ENCODE measurements around the gene CMTR1. TPM values are rescaled to one million over a fixed set of nuclear protein-coding genes. Genes with fewer than 3 reads are reported as not detected.

CMTR1 gene
- polyA plus RNA-seq, 4 donors: 43.2 to 48.5 (median 45.4) TPM

- no peak for DNase-seq (ENCODE audit: low read depth in 4 of 4, low spot score in 3 of 4)
Observed at GRCh38 chr6:37507690-37508421, 74.8 kb downstream of the CMTR1 start.

GRCh38 chr6:37511201-37511600, 78.2 kb downstream of the CMTR1 start:
- DNase-seq (ENCODE audit: low read depth in 4 of 4, low spot score in 3 of 4): no peak

DNA sequence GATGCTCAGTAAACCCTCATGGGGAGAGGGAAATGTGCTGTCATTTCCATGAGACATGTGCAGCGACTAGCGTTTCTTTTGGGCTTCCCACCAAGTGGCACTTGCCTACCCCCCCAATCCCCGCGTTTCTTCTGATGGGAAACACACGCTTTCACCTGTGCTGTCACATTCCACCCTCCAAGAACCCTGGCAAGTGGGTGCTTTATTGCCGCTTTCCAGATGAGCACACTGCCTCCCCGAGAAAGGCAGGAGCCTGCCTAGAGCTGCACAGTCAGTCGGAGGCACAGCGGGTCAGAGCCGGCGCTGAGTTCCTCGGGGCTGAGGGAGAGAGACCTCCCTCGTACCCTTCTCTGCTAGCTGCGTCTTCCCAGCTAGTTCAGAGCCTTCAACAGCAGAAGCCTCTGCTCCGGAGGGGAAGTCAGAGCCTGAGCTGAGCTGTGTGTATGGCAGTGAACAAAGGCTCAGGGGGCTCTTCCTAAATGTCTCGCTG, 78.9 kb downstream of the CMTR1 start:
- no peak for DNase-seq (ENCODE audit: low read depth in 4 of 4, low spot score in 3 of 4)

DNA sequence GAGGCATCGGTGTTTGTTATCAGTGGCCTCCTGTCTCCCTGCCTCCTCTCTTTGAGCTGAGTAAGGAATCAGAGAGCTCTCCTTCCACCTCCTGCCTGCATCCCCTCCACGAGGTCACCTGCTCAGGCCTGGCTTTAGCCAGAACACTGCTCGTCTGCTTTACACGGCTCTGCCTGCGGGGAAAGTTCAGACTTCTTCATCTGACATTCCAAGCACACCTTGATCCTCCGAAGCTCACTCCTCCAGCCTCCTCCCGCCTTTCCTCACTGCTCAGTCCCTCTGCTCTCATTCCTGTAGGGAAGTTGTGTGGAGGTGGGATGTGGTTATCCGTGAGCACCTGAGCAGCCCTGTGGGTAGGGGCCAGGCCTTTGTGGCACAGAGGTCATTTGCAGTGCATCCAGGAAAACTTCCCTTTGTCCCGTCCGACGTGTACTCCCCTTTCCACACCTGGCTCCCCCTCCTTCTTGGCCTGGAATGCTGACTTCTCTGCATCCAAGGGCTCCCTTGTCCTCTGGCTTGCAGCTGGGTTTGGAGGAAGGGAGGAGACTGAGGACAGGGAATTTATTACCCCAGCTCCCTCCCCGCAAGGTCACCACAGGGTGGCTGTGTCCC, 79.5 kb downstream of the CMTR1 start:
- no peak for DNase-seq (ENCODE audit: low read depth in 4 of 4, low spot score in 3 of 4)

DNA sequence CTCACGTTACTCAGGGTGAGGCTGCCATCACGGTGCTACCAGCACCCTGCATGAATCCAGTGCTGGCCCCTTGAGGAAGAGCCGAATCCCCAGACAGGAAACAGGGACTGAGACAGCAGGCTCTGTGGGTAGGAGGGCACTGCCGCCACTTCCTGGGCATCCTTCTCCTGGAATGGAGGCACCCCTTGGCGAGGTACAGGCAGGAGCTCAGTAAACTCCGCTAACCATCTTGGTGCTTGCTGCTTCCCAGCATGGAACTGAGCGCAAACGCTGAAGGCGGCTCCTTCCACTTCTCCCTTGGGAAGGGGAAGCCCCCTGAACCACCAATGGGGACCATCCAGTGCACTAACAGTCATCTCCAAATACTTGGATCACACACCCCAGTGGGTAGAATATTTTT, 80.1 kb downstream of the CMTR1 start:
- DNase-seq (ENCODE audit: low read depth in 4 of 4, low spot score in 3 of 4): no peak

DNA sequence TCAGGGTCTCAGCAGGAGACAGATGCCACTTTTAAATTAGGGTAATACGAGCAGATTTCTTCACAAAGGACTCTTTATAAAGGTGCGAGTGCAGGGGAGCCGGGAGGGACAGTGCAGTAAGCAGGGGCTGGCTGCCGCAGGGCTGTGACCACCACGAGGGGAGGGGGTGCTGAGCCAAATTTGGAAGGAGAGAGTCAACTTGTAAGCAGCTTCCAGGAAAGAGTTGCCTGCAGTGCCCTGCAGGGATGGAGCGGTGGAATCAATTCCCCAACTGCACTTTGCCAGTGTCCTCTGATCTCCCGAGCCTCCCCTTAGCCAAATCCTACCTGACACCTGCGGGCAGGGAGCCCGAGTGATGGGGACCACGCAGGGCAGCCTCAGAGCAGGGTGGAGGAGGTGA, 80.6 kb downstream of the CMTR1 start:
- no peak for DNase-seq (ENCODE audit: low read depth in 4 of 4, low spot score in 3 of 4)

GRCh38 chr6:37514321-37514771, 81.3 kb downstream of the CMTR1 start:
- no peak for DNase-seq (ENCODE audit: low read depth in 4 of 4, low spot score in 3 of 4)

DNA sequence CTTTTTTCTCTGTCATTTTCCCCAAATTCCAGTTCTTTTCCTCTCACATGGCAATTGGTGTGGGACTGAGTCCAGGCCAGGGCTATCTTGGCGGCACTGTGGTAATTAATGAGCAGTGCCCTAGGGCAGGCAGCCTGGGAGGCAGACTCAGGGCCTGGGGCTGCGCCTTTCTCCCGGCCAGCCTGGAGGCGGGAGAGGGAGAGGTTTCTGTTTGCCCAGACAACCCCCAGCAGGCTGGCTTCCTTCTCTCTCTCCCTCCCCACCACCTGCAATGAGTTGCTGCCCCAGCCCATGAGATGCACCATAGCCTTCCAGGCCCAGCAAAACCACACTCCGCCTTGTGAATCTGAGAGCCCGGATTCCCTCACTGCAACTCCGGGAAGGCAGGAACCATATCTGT, 81.8 kb downstream of the CMTR1 start:
- DNase-seq (ENCODE audit: low read depth in 4 of 4, low spot score in 3 of 4): no peak

- no peak for DNase-seq (ENCODE audit: low read depth in 4 of 4, low spot score in 3 of 4)
Observed at GRCh38 chr6:37515712-37516075, 82.7 kb downstream of the CMTR1 start.

- no peak for DNase-seq (ENCODE audit: low read depth in 4 of 4, low spot score in 3 of 4)
Observed at GRCh38 chr6:37516076-37516919, 83.3 kb downstream of the CMTR1 start.

GRCh38 chr6:37516920-37517405, 83.9 kb downstream of the CMTR1 start:
- DNase-seq (ENCODE audit: low read depth in 4 of 4, low spot score in 3 of 4): no peak

- no peak for DNase-seq (ENCODE audit: low read depth in 4 of 4, low spot score in 3 of 4)
Observed at GRCh38 chr6:37517411-37517812, 84.4 kb downstream of the CMTR1 start.

DNA sequence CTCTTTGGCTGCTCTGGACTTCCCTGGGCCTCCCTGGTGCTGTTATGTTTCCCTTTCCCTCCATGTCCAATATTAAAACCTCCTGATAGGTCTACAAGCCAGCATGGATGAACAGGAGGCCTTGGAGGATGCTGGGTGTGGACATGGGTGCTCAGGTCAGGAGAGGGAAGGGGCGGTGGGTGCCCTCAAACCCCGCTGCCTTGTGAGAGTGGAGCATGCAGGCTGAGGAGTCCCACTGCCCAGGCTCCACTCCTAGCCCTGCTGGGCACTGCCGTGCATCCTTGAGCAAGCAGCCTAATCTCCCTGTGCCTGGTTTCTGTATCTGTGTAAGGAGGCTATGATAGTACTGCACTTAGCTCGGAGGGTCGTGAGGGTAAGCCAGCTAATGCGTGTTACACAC, 85.1 kb downstream of the CMTR1 start:
- DNase-seq (ENCODE audit: low read depth in 4 of 4, low spot score in 3 of 4): no peak

- no peak for DNase-seq (ENCODE audit: low read depth in 4 of 4, low spot score in 3 of 4)
Observed at GRCh38 chr6:37519461-37519860, 86.4 kb downstream of the CMTR1 start.

GRCh38 chr6:37520926-37521325, 87.9 kb downstream of the CMTR1 start:
- no peak for DNase-seq (ENCODE audit: low read depth in 4 of 4, low spot score in 3 of 4)

GRCh38 chr6:37521674-37522073, 88.7 kb downstream of the CMTR1 start:
- no peak for DNase-seq (ENCODE audit: low read depth in 4 of 4, low spot score in 3 of 4)

DNA sequence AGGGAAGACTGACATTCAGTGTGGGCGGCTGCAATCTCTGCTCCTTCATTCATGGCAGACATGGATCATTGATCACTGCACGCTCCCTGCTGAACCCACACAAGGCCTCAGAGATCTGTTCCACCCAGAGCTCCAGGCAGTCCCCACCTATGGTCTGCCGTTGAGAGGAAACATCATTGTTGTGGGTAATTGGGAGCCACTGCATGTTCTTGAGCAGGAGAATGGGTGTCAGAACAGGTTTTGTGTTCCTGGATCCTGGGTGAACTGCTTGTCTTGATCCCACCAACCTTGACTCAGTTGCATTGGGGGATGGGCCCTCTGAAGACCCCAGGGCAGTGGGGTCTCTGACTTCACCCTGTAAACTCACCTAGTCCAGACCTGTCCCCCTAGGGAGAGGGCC, 89.8 kb downstream of the CMTR1 start:
- no peak for DNase-seq (ENCODE audit: low read depth in 4 of 4, low spot score in 3 of 4)

- DNase-seq (ENCODE audit: low read depth in 4 of 4, low spot score in 3 of 4): no peak
Observed at GRCh38 chr6:37523412-37523811, 90.4 kb downstream of the CMTR1 start.

DNA sequence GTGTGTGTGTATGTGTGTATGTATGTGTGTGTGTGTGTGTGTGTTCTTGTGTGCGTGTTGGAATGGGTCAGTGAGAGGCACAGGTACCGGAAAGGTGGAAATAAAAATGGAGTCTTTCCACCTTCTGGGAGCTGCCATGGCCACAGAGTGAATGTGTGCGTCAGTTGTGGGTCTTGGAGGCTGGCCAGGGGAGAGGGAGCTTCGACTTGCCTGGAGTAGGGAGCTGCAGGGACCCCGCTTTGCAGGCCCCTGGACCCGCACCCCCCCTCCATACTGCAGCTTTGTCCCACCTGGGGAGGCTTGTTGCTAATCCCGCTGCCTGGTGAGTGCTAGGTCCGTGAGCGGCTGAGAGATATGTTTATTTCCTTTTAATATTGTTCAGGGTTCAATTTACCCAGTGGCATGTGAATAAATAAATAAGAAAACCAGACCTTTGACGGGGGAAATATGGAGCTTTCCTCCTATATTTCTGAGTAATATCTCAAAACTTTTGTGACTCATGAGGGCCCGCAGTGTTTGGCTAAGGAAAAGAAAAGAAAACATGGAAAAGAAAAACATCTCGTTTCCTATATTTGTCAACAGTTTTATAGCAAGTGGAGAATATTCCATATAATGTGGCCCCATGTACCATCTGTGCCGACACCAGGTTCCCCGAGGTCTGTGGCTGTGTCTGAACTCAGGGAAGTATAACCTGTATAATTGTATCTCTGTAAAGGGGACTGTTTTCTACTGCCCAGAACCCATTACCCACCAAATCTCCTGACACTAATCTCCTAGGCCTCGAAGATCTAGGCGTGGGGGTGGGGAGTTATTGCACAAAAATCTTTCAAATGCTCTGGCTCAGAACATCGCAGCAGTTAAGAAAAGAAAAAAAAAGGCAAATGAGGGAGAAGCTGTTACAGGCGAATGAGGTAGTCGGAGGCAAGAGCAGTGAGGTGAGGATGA, 91.3 kb downstream of the CMTR1 start:
- no peak for DNase-seq (ENCODE audit: low read depth in 4 of 4, low spot score in 3 of 4)

DNA sequence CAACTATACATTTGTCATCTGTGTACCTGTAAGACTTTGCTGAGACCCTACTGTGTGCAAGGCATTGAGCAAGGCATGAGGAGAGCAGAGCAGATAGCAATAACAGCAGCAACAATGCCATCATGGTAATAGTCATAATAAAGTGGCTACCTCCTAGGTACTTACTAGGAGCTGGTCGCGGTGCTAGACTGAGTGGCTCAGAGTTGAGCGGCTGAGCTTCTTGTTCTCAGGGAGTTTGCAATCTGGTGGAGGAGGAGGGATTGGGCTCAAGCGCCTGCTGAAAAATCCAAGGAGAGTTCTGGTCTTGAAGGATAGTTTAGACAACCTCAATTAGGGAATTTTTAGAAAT, 91.9 kb downstream of the CMTR1 start:
- DNase-seq (ENCODE audit: low read depth in 4 of 4, low spot score in 3 of 4): no peak

Measured in left renal pelvis (tissue), 4 donors.